ENCODE data around the gene AGBL4.

The AGBL4 gene

GRCh38 chr1:48492392-48492791 is 1531.4 kb downstream of the AGBL4 start:
- DNase-seq (ENCODE audit: low read depth in 3 of 3), result no peak

GRCh38 chr1:48488721-48489120 is 1535.0 kb downstream of the AGBL4 start:
- DNase-seq (ENCODE audit: low read depth in 3 of 3), result no peak

Data from stimulated activated CD4-positive, alpha-beta T cell treated with anti-CD3 and anti-CD28 coated beads, TNF-alpha, amount 100 ng/mL, for 24 hours (primary cell).